Activated CD4-positive, alpha-beta T cell treated with anti-CD3 and anti-CD28 coated beads, Interleukin-2, amount 50 U/mL, for 24 hours (primary cell): Measurements from ENCODE around the gene RPTOR.
A peak's percentile ranks its signal among the peaks of the same experiment; 100 is the strongest.
"Not testable (repeated sequence)": the region's sequence is repeated elsewhere in the genome, so short reads cannot be mapped to it uniquely, and the experiment has no call there.

Experiments
- DNase-seq, 2 donors: peaks; one replicate each; pipeline ENCODE4 v3.0.0-alpha.2; 2020; ENCODE audit warnings: low read depth in 1 of 2, low spot score in 1 of 2

RPTOR gene

DNA sequence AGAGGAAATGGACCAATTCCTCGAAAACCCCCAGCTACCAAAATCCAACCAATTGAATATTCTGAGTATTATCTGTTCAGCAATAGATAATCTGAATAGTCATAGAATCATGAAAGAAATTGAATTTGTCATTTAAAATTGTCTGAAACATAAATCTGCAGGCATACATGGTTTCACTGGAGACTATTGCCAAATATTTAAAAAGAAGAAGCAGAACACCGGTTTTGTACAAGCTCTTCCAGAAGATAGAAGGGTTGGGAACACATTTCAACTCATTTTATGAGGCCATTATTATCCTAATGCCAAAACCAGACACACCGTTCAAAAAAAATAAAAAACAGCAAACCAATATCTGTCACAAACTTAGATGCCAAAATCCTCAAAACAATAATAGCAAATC lies 195.5 kb downstream of the RPTOR start:
- no peak for DNase-seq

DNA sequence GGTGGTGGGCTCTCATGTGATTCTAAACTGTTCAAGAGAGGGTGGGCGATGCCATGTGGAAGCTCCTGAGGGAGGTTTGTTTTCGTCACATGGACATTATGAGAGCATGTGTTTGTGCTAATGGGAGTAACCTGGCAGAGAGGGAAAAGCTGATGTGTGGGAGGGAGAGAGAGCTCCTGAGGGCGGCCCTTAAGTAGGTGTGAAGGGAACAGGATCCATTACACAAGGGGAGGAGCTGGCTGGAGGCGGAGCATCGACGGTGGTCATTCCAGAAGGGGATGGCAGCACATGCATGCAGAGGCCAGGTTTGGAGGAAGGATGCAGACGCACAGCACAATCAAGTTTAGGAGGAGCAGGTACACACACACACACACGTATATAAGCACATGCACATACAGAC lies 197.5 kb downstream of the RPTOR start:
- no peak for DNase-seq

DNA sequence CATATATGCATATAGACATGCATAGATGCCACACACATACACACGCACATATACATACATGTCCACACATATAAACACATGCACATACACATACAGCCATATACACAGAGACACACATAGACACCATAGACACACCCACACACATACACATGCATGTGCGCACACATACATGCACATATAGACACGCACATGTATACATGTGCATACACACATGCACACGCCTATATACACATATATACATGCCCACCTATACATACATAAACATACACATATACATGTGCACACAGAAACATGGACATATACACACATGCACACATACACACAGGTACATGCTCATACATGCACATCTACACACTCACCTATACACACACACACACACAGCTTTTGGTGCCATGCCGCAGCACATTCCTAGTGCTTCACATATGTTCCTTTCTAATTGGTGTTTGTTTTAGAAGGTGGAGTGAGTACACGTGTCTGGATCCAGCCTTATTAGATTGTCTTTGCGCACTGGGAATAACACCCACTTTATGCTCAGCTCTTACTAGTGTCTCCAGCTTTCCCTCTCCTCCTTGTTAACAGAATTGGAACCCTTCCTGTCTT lies 198.0 kb downstream of the RPTOR start:
- no peak for DNase-seq

DNA sequence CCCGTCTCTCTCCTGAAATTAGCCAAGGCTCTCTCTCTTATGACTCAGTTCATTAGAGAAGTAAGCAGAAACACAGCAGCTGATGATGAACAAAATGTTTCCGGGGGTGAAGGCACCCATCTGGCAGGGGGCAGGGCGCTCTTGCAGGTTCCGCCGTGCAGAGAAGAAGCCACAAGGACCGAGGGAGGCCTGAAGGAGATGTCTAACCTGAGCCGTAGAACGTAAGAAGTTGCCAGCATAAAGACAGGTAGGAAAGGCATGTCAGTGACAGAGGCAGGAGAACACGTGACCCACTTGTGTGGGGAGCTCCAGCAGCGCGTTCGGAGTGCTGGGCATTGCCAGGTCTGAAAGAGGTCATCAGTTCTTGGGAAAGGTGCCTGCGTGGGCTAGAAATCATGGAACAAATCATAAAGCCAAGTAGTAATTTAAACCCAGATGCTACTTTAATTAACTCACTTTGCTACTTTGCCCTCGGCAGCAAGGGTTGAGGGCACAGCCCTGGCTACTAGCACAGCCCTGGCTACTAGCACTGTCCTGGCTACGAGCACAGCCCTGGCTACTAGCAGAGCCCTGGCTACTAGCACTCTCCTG lies 198.6 kb downstream of the RPTOR start:
- DNase-seq: peak in 1 of 2 donors; percentile 52

DNA sequence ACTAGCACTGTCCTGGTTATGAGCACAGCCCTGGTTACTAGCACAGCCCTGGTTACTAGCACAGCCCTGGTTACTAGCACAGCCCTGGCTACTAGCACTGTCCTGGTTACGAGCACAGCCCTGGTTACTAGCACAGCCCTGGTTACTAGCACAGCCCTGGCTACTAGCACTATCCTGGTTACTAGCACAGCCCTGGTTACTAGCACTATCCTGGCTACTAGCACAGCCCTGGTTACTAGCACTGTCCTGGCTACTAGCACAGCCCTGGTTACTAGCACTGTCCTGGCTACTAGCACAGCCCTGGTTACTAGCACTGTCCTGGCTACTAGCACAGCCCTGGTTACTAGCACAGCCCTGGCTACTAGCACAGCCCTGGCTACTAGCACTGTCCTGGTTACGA lies 199.3 kb downstream of the RPTOR start:
- not testable (repeated sequence) for DNase-seq

DNA sequence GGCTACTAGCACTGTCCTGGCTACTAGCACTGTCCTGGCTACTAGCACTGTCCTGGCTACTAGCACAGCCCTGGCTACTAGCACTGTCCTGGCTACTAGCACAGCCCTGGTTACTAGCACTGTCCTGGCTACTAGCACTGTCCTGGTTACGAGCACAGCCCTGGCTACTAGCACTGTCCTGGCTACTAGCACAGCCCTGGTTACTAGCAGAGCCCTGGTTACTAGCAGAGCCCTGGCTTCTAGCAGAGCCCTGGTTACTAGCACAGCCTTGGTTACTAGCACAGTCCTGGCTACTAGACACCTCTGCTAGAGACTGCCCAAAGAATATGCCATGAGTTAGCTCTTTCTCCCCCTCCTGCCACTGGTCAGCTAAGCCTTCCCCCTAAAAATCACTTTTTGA lies 200.1 kb downstream of the RPTOR start:
- DNase-seq: not testable (repeated sequence)

DNA sequence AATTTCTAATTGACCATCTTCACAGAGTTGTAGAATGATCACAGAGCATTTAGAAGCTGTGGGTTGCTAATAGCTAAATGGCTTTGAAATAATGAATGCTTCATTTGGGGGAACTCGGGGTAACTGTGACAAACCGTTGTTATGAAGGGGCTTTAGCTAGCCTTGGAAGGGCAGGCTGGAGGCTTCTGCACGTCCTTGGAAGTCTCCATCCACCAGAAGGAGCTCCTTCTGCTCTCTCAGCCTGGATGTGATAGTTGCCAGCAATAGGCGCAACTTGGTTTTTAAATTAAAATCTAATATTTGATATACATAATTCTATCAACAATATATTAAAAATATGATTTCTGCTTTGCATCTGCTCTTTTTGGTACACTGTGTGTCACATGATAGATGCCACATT lies 200.5 kb downstream of the RPTOR start:
- no peak for DNase-seq

DNA sequence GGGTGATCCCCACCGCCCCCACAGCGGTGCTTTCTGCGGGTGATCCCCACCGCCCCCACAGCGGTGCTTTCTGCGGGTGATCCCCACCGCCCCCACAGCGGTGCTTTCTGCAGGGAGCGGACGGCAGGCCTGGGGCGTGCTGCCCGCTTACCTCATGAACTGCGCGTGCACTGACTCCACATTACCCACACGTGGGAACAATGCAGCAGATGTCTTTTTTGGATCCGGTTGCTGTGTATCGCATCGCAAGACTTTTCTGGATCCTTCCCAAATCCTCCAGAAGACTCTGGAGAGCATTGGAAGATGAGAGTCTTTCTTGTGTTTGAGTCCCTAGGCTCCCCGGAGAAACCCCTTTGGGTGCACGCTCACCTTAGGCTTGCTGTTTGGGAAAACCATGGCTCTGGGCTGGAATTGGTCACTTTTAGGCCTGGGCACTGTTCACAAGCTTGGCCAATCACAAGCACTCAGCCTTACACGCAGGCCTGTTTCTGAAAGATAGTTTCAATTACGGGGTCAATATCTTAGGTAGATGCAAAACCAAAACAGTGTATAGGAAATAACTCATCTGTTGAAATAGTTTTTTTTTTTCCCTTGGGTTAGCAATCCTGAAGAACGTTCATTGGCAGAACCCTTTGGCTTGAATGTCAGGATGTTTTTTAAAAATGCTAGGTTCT lies 201.8 kb downstream of the RPTOR start:
- DNase-seq: no peak

DNA sequence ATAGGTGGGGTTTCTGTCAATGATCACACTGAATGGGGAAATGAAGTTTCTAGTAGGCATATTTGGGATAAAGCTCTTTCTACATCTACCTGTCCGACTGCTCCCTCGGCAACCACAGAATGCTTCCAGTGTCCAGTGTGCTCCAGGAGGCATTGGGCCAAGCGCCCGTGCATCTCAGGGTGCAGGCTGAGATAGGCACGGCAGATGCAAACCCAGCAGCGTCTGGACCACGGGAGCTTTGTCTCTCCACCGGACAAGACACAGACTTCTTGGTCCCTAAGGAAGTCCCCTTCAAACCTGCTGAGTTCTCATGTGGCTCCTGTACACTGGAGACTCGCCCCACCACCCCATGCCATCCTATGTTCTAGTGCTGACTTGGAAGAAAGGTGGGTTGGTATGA lies 202.8 kb downstream of the RPTOR start:
- no peak for DNase-seq

DNA sequence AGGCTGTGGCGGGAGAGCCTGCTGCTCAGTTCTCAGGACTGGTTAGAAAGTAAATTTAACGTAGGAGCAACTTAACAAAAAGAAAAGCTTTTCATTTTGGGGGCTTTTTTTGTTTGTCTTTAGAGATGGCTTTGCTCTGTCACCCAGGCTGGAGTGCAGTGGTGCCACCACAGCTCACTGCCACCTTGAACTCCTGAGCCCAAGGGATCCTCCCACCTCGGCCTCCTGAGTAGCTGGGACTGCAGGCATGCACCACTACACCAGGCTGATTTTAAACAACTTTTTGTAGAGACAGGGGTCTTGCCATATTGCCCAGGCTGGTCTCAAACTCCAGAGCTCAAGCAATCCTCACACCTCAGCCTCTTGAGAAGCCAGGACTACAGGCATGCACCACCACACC lies 205.0 kb downstream of the RPTOR start:
- DNase-seq: no peak

DNA sequence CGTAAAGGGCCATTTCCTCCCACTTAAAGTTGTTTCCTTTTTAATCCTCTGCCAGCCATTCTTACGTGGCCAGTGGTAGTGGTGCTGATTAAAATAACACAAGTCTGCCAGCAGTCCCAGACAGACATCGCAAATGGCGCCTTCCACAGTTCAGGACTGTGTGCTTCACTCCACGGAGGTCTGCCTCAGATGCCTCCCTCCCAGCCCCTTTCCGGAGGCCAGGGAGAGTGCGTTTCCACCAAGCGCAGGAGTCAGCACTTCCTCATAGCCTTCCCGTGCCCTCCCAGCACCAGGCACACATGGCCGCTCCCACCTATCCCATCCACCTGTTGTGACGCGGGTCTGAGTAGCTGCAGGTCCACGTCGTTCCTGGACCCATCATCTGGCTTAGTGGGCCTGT lies 205.6 kb downstream of the RPTOR start:
- no peak for DNase-seq

DNA sequence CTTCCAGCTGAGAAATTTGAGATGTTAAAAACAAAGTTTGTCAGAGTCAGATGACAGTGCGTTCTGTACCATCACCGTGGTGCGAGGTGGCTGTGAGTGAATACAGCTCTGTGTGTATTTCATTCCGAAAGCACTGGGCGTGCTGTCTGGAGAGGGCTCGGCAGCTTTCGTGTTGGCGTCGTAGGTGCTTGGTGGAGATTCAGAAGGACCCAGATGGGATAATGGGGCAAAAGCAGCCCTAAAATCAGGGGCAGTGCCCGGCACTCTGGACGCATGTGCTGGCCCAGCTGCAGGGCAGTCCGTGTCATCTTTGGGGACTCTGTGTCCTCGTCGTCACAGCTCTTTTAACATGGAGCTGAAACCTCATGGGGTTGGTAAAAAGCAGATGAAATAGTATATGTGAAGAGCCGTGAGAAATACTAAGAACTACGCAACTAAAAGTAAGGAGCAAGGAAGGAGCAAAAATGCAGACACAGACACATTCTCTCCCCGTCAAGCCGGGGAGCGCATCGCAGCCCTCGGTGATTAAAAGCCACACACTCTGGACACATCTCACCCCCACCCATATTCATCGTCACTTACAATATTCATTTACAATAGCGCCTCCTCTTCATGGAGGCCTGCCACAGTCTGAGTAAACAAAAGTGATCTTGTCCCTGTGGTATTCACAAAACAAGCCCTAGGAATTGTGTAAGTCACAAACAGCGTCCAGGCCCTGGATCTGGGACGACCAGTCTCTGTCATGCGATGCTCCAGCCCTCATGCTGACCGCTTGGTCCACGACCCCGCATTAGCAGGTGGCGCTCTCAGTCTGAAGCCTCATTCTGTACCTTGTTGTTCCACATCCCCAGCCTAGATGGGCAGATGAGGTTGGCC lies 206.7 kb downstream of the RPTOR start:
- no peak for DNase-seq

DNA sequence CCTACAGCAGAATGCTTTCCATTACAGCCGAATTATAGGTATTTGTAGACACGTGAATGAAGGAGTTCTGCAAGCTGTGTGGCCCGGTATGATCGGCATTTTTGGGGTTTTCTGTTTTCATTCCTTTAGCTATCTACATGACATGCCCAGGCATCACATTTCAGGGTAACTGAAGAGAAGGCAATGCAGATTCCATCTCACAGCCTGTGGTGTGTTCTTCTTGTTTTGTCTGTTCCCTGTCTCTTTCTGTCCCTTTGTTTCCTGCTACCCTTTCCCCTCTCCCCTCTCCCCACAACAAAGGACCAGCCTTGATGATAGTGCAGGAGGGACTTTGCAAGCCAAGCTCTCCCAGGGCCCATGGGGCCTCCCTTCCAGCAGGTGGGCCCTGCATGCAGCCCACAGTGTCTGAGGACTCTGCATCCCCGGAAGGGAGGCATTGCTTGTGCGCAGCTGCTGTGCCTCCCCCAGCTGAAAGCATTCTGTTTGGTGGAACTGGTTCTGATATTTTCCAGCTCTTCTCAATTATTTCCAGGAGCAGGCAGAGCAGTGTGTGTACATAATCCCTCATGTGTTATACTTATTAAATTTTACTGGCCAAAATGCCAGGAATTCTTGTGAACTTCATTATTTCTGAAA lies 207.4 kb downstream of the RPTOR start:
- no peak for DNase-seq

DNA sequence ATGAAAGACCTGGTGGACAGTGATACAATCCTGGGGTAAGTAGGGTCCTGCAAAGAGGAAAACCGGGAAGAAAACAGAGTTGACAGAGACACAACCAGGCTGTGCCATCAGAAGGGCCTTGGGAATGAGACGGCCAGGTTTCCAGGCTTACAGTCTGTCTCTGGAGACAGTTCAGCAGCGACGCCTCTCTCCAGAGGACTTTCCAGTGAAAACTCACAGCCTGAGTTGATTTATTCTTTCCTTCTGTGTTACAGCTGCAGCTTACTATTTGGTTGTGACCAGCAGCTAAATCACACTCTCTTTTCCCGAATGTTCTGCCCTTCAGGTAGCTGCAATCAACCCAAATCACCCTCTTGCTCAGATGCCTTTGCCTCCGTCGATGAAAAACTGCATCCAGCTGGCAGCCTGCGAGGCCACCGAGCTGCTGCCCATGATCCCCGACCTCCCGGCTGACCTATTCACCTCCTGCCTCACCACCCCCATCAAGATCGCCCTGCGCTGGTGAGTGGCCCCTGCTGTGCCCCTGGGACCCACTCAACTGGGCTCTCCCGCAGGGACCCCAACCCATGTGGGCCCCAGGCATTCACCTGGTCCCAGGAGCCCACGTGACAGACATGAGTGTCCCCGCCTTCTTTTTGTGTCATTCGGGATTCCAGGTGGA lies 209.2 kb downstream of the RPTOR start:
- no peak for DNase-seq

DNA sequence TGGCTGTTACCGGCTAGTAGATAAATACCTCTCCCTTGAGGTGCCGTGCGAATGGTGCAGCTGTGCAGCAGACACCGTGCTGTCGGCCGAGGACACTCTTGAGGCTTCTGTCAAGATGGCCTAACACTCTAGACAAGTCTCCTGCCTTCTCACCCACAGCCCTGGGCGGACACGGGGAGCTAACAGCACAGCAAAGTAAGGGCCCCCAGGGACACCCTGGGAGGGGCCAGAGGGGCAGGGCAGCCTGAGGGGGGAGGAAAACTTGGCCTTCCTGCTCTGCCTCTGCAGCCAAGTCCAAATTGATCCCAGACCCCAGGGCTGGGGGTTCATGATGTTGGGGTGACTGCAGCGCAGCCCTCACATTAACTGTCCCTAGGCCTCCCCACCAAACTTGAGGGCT lies 210.2 kb downstream of the RPTOR start:
- DNase-seq: no peak

DNA sequence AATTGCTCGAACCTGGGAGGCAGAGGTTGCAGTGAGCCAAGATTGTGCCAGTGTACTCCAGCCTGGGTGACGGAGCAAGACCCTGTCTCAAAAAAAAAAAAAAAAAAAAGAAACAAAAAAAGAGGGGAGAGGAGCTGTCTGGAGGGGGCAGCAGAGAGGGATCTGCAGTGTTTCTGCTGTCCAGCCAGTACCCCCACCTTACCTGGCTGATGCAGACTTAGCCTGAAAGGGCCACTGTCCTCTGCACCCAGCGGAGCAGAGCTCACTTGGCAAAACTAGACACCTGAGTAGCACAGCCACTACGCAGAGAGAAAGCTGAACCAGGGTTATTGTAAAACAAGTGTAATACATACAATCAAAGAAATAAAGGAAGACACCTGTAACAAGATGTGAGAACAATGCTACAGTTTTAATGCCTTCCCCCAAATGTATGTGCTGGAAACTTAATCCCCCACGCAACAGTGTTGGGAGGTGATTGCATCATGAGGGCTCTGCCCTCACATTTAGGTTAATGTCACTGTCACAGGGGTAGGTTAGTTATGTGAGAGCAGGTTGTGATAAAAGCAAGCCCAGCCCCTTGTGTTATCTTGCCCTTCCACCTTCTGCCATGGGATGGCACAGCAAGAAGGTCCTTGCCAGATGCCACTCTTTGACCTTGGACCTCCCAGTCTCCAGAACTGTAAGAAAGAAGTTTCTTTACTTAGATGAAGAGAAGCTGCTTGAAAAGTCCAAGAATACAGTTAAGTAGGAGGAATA lies 211.2 kb downstream of the RPTOR start:
- no peak for DNase-seq

DNA sequence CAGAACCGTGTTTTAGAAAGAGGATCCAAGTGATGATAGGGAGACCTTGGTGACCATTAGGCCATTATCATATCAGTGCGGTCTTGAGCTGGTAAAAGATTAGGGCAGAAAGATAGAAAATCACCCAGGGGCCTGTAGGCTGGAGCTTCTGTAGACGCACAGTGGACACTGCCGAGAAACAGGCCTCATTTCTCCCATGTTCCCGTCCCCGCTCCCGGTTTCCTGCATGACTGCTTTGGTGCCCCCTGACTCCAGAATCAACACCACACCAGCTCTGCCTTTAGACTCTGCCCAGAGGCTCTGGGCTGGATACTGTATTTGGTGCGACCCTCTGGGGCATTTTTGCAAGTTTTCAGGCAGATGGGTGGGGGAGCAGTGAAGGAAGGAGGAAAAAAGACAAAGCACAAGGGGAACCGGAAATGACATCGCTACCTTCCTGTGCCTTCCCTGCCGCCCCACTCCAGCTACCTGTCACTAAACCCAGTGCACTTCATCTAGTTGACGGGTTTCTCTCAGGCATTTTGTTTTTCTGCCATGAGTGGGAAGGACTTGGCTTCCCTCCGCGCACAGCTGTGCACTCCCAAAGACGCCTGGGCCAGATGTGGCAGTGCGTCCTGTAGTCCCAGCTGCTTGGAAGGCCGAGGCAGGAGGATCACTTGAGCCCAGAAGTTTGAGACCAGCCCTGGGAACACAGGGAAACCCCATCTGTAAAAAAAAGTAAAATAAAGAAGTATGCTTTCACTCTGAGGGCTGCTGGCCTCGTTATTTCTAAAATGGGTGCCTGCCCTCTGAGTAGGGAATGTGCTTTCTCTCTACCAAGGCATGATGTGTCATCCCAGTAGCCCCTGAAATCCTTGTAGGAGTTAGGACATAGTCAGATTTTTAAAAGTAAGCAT lies 214.1 kb downstream of the RPTOR start:
- DNase-seq: no peak

DNA sequence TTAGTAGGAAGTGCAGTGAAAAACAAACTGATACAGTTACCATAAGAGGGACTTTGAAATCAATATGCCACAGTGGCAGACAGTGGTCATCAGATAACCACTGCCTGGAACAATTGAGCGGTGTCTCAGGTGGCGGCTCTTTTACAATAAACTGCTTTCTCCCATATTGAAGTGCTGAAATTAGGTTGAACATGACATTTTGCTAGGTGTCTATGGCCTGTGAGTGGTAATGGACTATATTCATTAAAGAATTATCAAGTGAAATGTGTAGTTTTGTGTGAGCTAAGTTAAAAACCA lies 214.7 kb downstream of the RPTOR start:
- DNase-seq: no peak

DNA sequence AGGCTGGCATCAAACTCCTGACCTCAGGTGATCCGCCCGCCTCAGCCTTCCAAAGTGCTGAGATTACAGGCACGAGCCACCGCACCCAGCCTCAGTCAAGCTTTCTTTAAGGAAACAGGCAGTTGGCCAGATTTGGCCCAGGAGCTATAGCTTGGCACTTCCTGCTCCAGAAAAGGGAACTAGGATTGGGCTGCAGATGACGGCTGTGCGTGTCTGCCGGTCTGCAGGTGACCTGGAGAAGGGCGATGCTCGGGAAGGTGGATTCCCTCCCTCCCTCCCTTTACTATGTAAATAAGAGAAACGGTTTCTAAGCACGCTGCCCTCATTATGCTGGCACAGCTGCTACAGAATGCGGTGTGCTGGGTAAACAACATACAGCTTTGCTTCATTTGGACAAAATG lies 215.9 kb downstream of the RPTOR start:
- no peak for DNase-seq
